Measurements from ENCODE around the gene RDH14.

DNA sequence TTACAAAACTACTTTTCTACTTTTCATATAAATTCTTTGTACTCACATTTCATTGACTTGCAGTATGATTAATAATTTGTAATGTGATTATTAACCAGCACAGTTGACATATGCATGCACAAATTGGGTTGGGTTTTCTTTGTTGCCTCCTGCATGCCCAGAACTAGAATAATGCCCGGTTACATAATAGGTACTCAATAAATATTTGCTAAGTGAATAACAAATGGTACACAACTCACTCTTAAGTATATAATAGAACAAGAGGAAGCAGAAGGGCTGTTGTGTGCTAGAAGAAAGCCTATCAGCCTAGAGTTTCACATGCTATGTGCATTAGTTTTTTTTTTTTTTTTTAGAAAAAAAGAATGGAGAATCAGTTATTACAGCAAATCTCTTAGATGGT, 9.3 kb downstream of the RDH14 start:
- TF ChIP-seq MXI1 (IDR thresholded peaks at IDR 0.05; ENCODE audit: low read depth, low read length) (no peak), FOXK2 (IDR thresholded peaks at IDR 0.05) (no peak), JUND (IDR thresholded peaks at IDR 0.05; ENCODE audit: low read depth, low read length) (no peak)
